Esophagus muscularis mucosa (tissue), 3 donors: Measurements from ENCODE around the gene CSDE1.

Experiments
- CTCF ChIP-seq, 3 experiments: fragments of 200-600 bp in 2 of 3; fragments of 450-650 bp in 1 of 3; sonication (generic) in 2 of 3; IDR thresholded peaks; one replicate each; pipeline ENCODE4 v1.5.1; 2017 to 2019; ENCODE audit warnings: antibody characterized with exemption in 3 of 3, mild to moderate bottlenecking in 2 of 3, moderate library complexity in 1 of 3
- POLR2A ChIP-seq: fragments of 450-650 bp; IDR thresholded peaks from one replicate; pipeline ENCODE4 v1.6.1; 2017; ENCODE audit warnings: antibody characterized with exemption, moderate library complexity, mild to moderate bottlenecking, low read depth
- POLR2AphosphoS5 ChIP-seq, 2 donors: sonication (generic); formaldehyde crosslinking; IDR thresholded peaks; one replicate each; pipeline ENCODE4 v1.6.1; 2017; ENCODE audit warnings: antibody characterized with exemption in 2 of 2

DNA sequence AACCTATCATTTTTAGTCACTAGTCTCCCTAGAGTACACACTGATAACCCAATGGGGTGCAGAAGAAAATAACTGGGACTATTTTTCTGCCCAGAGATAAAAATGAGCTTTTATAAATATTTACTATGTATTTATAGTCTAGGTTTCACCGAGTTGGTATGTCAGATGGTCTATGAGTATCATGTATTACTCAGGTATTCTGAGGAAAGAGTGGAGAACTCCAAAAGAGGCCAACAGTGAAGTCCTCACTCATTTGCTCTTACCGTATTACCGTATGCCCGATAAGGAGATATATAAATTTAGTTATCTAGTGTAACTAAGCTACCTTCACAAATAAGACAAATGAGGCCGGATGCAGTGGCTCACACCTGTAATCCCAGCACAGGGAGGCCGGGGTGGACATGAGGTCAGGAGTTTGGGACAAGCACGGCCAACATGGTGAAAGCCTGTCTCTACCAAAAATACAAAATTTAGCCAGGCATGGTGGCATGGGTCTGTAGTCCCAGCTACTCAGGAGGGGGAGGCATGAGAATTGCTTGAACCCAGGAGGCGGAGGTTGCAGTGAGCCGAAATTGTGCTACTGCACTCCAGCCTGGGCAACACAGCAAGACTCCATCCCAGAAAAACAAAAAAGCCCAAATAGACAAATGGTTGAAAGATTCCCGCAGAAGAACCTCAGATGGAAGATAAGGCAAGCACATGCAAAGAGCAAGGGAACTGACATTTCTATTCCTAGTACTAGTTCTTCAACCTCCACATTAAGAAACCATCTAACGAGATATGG is 15.6 kb downstream of the CSDE1 start:
- no peak for TF ChIP-seq CTCF (IDR thresholded peaks at IDR 0.05)
- TF ChIP-seq POLR2AphosphoS5 (IDR thresholded peaks at IDR 0.05): no peak
- TF ChIP-seq POLR2A: no peak
